ENCODE measurements around the gene FAM222B. TPM values are rescaled to one million over a fixed set of nuclear protein-coding genes. Genes with fewer than 3 reads are reported as not detected.

FAM222B gene
- total and polyA plus RNA-seq, 2 experiments from 2014 or later: 63.7 to 78.5 TPM

- no peak for ATAC-seq
- H3K4me3 ChIP-seq: no peak overlapping the region
- no peak overlapping the region for H3K27ac Mint-ChIP-seq
- no peak overlapping the region for H3K4me2 ChIP-seq
- H3K27ac ChIP-seq (ENCODE audit: low read depth): no peak overlapping the region
- H3K4me3 Mint-ChIP-seq: no peak overlapping the region
- 0 out of 2 replicates have a peak, but pooled peaks cover 7% of the 10 kb centered on the region for H3F3A ChIP-seq (replicated peaks; ENCODE audit: low read depth)
- H3K79me2 ChIP-seq (replicated peaks; ENCODE audit: insufficient read depth): peaks cover 15% of the 10 kb centered on the region
- peaks cover 23% of the 10 kb centered on the region for H3K27me3 Mint-ChIP-seq (ENCODE audit: insufficient read depth, low read depth, poor library complexity)
- H3K36me3 ChIP-seq (ENCODE audit: insufficient read depth): no peaks in the 10 kb centered on the region; the same call in 1 of the 2 replicates
- no peaks in the 10 kb centered on the region for H3K9me2 ChIP-seq (ENCODE audit: insufficient read depth)
- H2AFZ ChIP-seq: no peak overlapping the region
- H3K4me1 ChIP-seq (ENCODE audit: insufficient read depth): peaks cover 14% of the 10 kb centered on the region
- no peak for TF ChIP-seq CREB1 (CRISPR knock-in tag; IDR thresholded peaks at IDR 0.05; ENCODE audit: low read depth)
- no peak for TF ChIP-seq CTCF (conservative IDR thresholded peaks at IDR 0.05; ENCODE audit: low read depth in 2 of 2)
- no peak for TF ChIP-seq REST (IDR thresholded peaks at IDR 0.05; ENCODE audit: unreplicated experiment)
- no peak for TF ChIP-seq EZH2 (IDR thresholded peaks at IDR 0.05; ENCODE audit: low read depth, unreplicated experiment)
- TF ChIP-seq NANOG (IDR thresholded peaks at IDR 0.05; ENCODE audit: borderline replicate concordance): no peak
- no peak for TF ChIP-seq ETS1 (IDR thresholded peaks at IDR 0.05)
- no peak for TF ChIP-seq POLR2AphosphoS5 (IDR thresholded peaks at IDR 0.05; ENCODE audit: low read depth)
- TF ChIP-seq ZNF462 (CRISPR knock-in tag; IDR thresholded peaks at IDR 0.05): no peak
- no peak for TF ChIP-seq ZNF114 (CRISPR knock-in tag; IDR thresholded peaks at IDR 0.05)
- TF ChIP-seq ZNF331 (CRISPR knock-in tag; IDR thresholded peaks at IDR 0.05; ENCODE audit: low read depth): no peak
- TF ChIP-seq STAT1 (IDR thresholded peaks at IDR 0.05; ENCODE audit: unreplicated experiment): no peak
- no peak for TF ChIP-seq EZH2phosphoT487 (IDR thresholded peaks at IDR 0.05; ENCODE audit: unreplicated experiment)
- TF ChIP-seq JUNB (IDR thresholded peaks at IDR 0.05; ENCODE audit: unreplicated experiment): no peak
- peaks cover 6% of the 10 kb centered on the region; the same call in 2 of the 3 replicates for H3K4me1 Mint-ChIP-seq
- DNase-seq (ENCODE audit: low spot score): no peak
- no peaks in the 10 kb centered on the region for H3K9me3 Mint-ChIP-seq
- H4K20me1 ChIP-seq (replicated peaks; ENCODE audit: insufficient read depth): no peaks in the 10 kb centered on the region
- H3K27me3 ChIP-seq (ENCODE audit: insufficient read depth): no peaks in the 10 kb centered on the region
- H3K36me3 Mint-ChIP-seq (ENCODE audit: low read depth): peaks cover 36% of the 10 kb centered on the region
Observed at GRCh38 chr17:28740406-28741357, 101.9 kb downstream of the FAM222B start.
